WTC11 (cell line): ENCODE measurements around the gene PKD2L2. TPM values are rescaled to one million over a fixed set of nuclear protein-coding genes. Genes with fewer than 3 reads are reported as not detected.

Source experiments
- ATAC-seq: fragments of 200-7000 bp; cut with Tn5 transposase; 2 replicates; pipeline ENCODE4 v1.10.0; 2021; ENCODE audit warnings: mild to moderate bottlenecking, moderate library complexity
- CTCF ChIA-PET: fragments of 300-600 bp; sonication (Branson Sonifier 250); formaldehyde crosslinking; loops from one replicate; lab custom pipeline; 2021; ENCODE audit warnings: antibody characterized with exemption; lab: Charles Lee
- POLR2A ChIA-PET: fragments of 350-600 bp; sonication (Branson Sonifier 250); formaldehyde crosslinking; loops from one replicate; lab custom pipeline; 2021; ENCODE audit warnings: antibody characterized with exemption; lab: Charles Lee
- DNase-seq: peaks from one replicate; pipeline ENCODE4 v3.0.0; 2021; ENCODE audit warnings: low spot score
- H3K27ac Mint-ChIP-seq: 2 replicates; pipeline ENCODE4 v1.8.0; 2021; ENCODE audit warnings: mixed read lengths
- H3K27me3 Mint-ChIP-seq: 2 replicates; pipeline ENCODE4 v1.8.0; 2021; ENCODE audit warnings: low read depth, mild to moderate bottlenecking, moderate library complexity, mixed read lengths
- H3K36me3 Mint-ChIP-seq: 2 replicates; pipeline ENCODE4 v1.8.0; 2021; ENCODE audit warnings: mixed read lengths
- H3K4me1 Mint-ChIP-seq: 2 replicates; pipeline ENCODE4 v1.8.0; 2022; ENCODE audit warnings: mixed read lengths
- H3K4me3 Mint-ChIP-seq: 2 replicates; pipeline ENCODE4 v1.8.0; 2021; ENCODE audit warnings: mild to moderate bottlenecking, moderate library complexity, mixed read lengths
- H3K9me3 Mint-ChIP-seq: 2 replicates; pipeline ENCODE4 v1.8.0; 2021; ENCODE audit warnings: mixed read lengths
- ATF1 ChIP-seq: sonication (generic); formaldehyde crosslinking; IDR thresholded peaks from 2 replicates; pipeline ENCODE4 v1.8.1; 2023; ENCODE audit warnings: mild to moderate bottlenecking, moderate library complexity, missing genetic modification reagents
- ATF2 ChIP-seq: sonication (generic); formaldehyde crosslinking; IDR thresholded peaks from 2 replicates; pipeline ENCODE4 v1.8.1; 2022; ENCODE audit warnings: low read depth, missing genetic modification reagents, borderline replicate concordance
- CREM ChIP-seq: sonication (generic); formaldehyde crosslinking; IDR thresholded peaks from 2 replicates; pipeline ENCODE4 v1.8.1; 2022; ENCODE audit warnings: mild to moderate bottlenecking, missing genetic modification reagents, moderate library complexity
- E2F1 ChIP-seq: sonication (generic); formaldehyde crosslinking; IDR thresholded peaks from 2 replicates; pipeline ENCODE4 v1.8.0; 2022; ENCODE audit warnings: mild to moderate bottlenecking, missing genetic modification reagents
- E2F4 ChIP-seq: sonication (generic); formaldehyde crosslinking; IDR thresholded peaks from 2 replicates; pipeline ENCODE4 v1.8.1; 2022; ENCODE audit warnings: low read depth, mild to moderate bottlenecking, moderate library complexity, missing genetic modification reagents, borderline replicate concordance
- ELF4 ChIP-seq: sonication (generic); formaldehyde crosslinking; IDR thresholded peaks from 2 replicates; pipeline ENCODE4 v1.8.1; 2022; ENCODE audit warnings: low read depth, mild to moderate bottlenecking, moderate library complexity, missing genetic modification reagents
- ERG ChIP-seq: fragments of 250-450 bp; sonication (Bioruptor Pico); IDR thresholded peaks from 2 replicates; pipeline ENCODE4 v1.8.0; 2021; ENCODE audit warnings: mild to moderate bottlenecking
- ESRRA ChIP-seq: sonication (generic); formaldehyde crosslinking; IDR thresholded peaks from 2 replicates; pipeline ENCODE4 v1.8.1; 2022; ENCODE audit warnings: mild to moderate bottlenecking, missing genetic modification reagents, borderline replicate concordance
- ETV6 ChIP-seq: sonication (generic); formaldehyde crosslinking; IDR thresholded peaks from 2 replicates; pipeline ENCODE4 v1.8.1; 2022; ENCODE audit warnings: mild to moderate bottlenecking, missing genetic modification reagents
- FOXP1 ChIP-seq: sonication (generic); formaldehyde crosslinking; IDR thresholded peaks from 2 replicates; pipeline ENCODE4 v1.8.0; 2022; ENCODE audit warnings: missing genetic modification reagents, mild to moderate bottlenecking, moderate library complexity, borderline replicate concordance
- MAX ChIP-seq: sonication (generic); formaldehyde crosslinking; IDR thresholded peaks from 2 replicates; pipeline ENCODE4 v1.8.0; 2022; ENCODE audit warnings: mild to moderate bottlenecking, missing genetic modification reagents
- MYBL2 ChIP-seq: sonication (generic); formaldehyde crosslinking; IDR thresholded peaks from 2 replicates; pipeline ENCODE4 v1.8.1; 2023; ENCODE audit warnings: mild to moderate bottlenecking, moderate library complexity, missing genetic modification reagents
- OVOL2 ChIP-seq: fragments of 250-450 bp; sonication (Bioruptor Pico); IDR thresholded peaks from 2 replicates; pipeline ENCODE4 v1.9.0; 2021; ENCODE audit warnings: mild to moderate bottlenecking, borderline replicate concordance
- PRDM15 ChIP-seq: sonication (generic); formaldehyde crosslinking; IDR thresholded peaks from 2 replicates; pipeline ENCODE4 v1.8.0; 2022; ENCODE audit warnings: missing genetic modification reagents
- RELA ChIP-seq: sonication (generic); formaldehyde crosslinking; IDR thresholded peaks from 2 replicates; pipeline ENCODE4 v1.8.1; 2022; ENCODE audit warnings: missing genetic modification reagents, mild to moderate bottlenecking, borderline replicate concordance
- TCF7 ChIP-seq: sonication (generic); formaldehyde crosslinking; IDR thresholded peaks from 2 replicates; pipeline ENCODE4 v1.8.0; 2022; ENCODE audit warnings: mild to moderate bottlenecking, low read depth, missing genetic modification reagents, moderate library complexity
- TEAD4 ChIP-seq: sonication (generic); formaldehyde crosslinking; IDR thresholded peaks from 2 replicates; pipeline ENCODE4 v1.8.0; 2022; ENCODE audit warnings: mild to moderate bottlenecking, missing genetic modification reagents
- ZNF219 ChIP-seq: sonication (generic); formaldehyde crosslinking; IDR thresholded peaks from 2 replicates; pipeline ENCODE4 v1.8.0; 2023; ENCODE audit warnings: missing genetic modification reagents, mild to moderate bottlenecking, borderline replicate concordance
- ZNF512 ChIP-seq: sonication (generic); formaldehyde crosslinking; IDR thresholded peaks from 2 replicates; pipeline ENCODE4 v1.8.1; 2022; ENCODE audit warnings: missing genetic modification reagents, borderline replicate concordance
- ZSCAN18 ChIP-seq: fragments of 250-450 bp; sonication (Bioruptor Pico); IDR thresholded peaks from 2 replicates; pipeline ENCODE4 v2.1.2; 2022; ENCODE audit warnings: mild to moderate bottlenecking, moderate library complexity
- total RNA-seq: library from RNA; stranded (reverse); gene quantifications from 3 replicates; pipeline ENCODE4 v1.2.3, GENCODE V29; 2021

PKD2L2 gene
- total RNA-seq, 1 experiment from 2014 or later: not detected

- no peak for TF ChIP-seq ERG
- no peak for TF ChIP-seq ZNF219 (CRISPR knock-in tag)
- TF ChIP-seq PRDM15: no peak
- H3K36me3 Mint-ChIP-seq: no peaks in the 10 kb centered on the region
- ATAC-seq: no peak
- no peak overlapping the region for H3K4me3 Mint-ChIP-seq
- 0 out of 2 replicates have a peak, but pooled peaks cover 2% of the 10 kb centered on the region for H3K9me3 Mint-ChIP-seq
- no peak for DNase-seq
- ChIA-PET CTCF (interaction anchor here (0.6 kb wide), 1 partner anchor 184 kb away, joined by 3 read pairs; no protein-coding TSS in a partner anchor), POLR2A (interaction anchor here (0.6 kb wide), 1 partner anchor 184 kb away, joined by 4 read pairs; no protein-coding TSS in a partner anchor)
- H3K27me3 Mint-ChIP-seq: no peaks in the 10 kb centered on the region
- H3K4me1 Mint-ChIP-seq: peaks cover 6% of the 10 kb centered on the region
- no peak overlapping the region for H3K27ac Mint-ChIP-seq
Observed at GRCh38 chr5:137894586-137894985, 5.3 kb downstream of the PKD2L2 start.

- POLR2A ChIA-PET: no interaction called here
- no peak for TF ChIP-seq E2F4 (CRISPR knock-in tag)
- no peak for TF ChIP-seq ATF2
- TF ChIP-seq, all 79 proteins: peak for 0
- Mint-ChIP-seq H3K27me3 (no peaks in the 10 kb centered on the region), H3K4me3 (no peak overlapping the region), H3K27ac (no peak overlapping the region), H3K36me3 (no peaks in the 10 kb centered on the region), H3K4me1 (no peaks in the 10 kb centered on the region), H3K9me3 (no peaks in the 10 kb centered on the region)
- CTCF ChIA-PET: interaction anchor here (0.5 to 1.4 kb wide), 2 partner anchors 74 to 161 kb away, joined by 3 to 4 read pairs; no protein-coding TSS in a partner anchor
- DNase-seq: no peak
- ATAC-seq: no peak
Observed at GRCh38 chr5:137896560-137896959, 7.3 kb downstream of the PKD2L2 start.

GRCh38 chr5:137899493-137899892, 10.2 kb downstream of the PKD2L2 start:
- ATAC-seq (no peak), DNase-seq (no peak)
- ChIA-PET POLR2A (no interaction called here), CTCF (no interaction called here)
- Mint-ChIP-seq H3K27ac (no peak overlapping the region), H3K27me3 (no peaks in the 10 kb centered on the region), H3K4me3 (no peak overlapping the region), H3K9me3 (no peaks in the 10 kb centered on the region), H3K4me1 (no peaks in the 10 kb centered on the region), H3K36me3 (no peaks in the 10 kb centered on the region)
- TF ChIP-seq ATF1 (CRISPR knock-in tag) (no peak), OVOL2 (no peak), ESRRA (CRISPR knock-in tag) (no peak), ELF4 (CRISPR knock-in tag) (no peak), CREM (no peak), TEAD4 (CRISPR knock-in tag) (no peak), MAX (no peak), FOXP1 (no peak), RELA (CRISPR knock-in tag) (no peak), TCF7 (CRISPR knock-in tag) (no peak), ETV6 (CRISPR knock-in tag) (no peak), ZSCAN18 (CRISPR knock-in tag) (no peak), E2F1 (CRISPR knock-in tag) (no peak), ZNF512 (no peak), MYBL2 (CRISPR knock-in tag) (no peak)
